NCI-H1105 treated with DMSO at 0.1 percent for 48 hours (cell line): ENCODE measurements around the gene DNHD1.
"Not testable (repeated sequence)": the region's sequence is repeated elsewhere in the genome, so short reads cannot be mapped to it uniquely, and the experiment has no call there.

Source experiments
- DNase-seq: peaks from one replicate; lab custom pipeline; 2025; lab: John Stamatoyannopoulos, UW

Gene DNHD1

DNA sequence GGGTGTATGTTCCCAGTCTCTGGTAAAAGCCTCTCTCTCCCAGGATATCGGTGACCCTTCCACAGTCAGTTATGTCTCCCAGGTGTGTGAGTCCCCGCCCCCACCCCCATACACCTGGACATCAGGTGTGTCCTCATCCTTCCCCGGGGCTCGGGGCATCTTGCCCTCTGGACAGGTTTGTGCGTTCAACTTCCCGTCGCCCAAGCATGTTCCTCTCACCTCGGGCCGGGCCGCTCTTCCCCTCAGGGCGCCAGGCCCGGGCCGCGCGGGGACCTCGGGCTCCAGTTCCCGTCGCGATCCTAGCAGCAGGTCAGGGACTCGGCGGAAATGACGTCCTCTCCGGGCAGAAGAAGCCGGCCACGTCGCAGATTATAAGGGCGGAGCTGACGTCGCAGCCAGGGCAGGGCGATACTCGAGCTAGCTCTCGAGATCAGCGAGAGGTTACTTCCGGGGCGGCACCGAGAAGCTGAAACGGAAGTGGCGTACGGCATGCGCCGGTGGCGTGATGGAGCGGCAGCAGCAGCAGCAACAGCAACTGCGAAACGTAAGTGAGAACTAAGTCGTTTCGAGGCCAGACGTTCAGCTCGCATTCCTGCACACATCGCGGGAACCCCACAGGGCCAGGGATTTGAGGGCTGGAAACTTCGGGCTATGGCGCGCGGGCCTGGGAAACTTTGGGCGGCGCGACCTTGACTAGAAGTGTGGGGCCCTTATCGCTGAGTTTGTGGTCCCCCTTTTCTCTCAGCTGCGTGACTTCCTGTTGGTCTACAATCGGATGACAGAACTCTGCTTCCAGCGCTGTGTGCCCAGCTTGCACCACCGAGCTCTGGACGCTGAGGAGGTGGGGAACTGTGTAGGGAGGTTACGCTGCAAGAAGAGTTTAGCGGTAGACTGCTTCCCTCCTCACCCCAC is 15.8 kb upstream of the DNHD1 start, which contains the start of the genes ARFIP2 and TIMM10B:
Gene ARFIP2 (minus strand): TSS at position 320 of the 912 bp plus-strand sequence. CDS start 910 bp downstream, outside the sequence.
Gene TIMM10B (plus strand): TSS at position 490 of the 912 bp plus-strand sequence. CDS start 16 bp downstream, at position 506.
- peak; percentile 97 for DNase-seq

DNA sequence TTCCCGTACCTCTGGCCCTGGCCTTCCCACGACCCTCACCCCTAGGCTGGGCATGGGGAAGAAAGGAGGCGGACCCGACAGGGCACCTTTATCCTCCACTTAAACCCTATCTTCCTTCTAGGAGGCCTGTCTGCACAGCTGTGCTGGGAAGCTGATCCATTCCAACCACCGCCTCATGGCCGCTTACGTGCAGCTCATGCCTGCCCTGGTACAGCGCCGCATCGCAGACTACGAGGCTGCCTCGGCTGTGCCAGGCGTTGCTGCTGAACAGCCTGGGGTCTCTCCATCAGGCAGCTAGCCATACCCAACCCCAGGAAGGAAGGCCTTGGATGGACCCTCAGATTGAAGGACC is 15.2 kb upstream of the DNHD1 start:
- no peak for DNase-seq

DNA sequence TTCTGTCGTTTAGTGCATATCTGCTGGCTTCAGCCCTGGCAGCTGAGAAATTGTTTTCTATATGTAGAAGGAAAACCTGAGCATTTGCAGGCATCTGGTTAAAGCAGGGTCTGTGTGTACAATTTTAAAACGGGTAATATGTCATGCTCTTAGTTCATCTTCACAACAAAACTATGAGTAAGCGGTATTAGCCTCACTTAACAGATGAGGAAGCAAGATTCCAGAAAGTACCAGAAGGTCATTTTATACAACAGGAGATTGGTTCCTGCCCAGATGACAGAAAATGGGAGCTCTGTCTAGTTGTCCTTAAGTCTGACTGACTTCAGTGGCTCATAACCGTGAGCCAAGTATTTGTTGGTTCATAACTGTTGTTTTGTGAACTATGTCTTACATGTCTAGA is 14.6 kb upstream of the DNHD1 start:
- DNase-seq: no peak

DNA sequence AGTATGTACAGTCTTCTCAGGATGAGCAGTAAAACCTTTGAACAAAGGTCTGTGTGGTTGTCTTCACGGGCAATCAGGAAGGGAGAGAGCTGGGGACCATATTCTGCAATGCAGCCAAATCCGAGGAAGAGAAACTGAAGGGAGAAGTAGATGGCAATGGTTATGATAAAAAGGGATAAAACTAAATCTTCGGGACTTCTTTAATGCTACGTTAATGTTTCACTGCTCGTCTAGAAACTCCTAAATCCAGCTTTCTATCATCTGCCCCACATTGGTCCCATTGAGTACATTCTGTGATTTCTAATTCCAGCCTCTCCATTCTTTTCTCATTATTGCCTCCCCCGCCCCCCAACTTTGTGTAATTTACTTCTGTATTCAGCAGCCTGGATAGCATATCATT is 14.1 kb upstream of the DNHD1 start:
- DNase-seq: no peak

DNA sequence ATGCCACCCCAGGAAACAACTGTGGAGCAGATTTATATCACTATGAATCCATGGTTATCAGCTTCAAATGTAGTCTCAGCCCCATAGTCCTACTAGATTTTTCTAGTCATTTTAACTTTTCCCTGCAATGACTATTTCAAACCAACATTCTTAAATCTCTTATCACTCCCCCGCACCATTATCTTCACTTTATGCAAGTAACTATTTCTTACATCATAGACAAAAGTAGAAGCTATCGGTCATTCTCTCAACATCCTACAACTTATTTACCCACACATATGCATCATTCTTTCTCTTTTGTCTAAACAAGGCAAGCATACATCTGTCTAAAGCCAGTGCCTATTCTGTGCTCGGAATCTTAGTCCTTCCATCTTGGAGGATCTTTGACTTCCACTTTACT is 11.4 kb upstream of the DNHD1 start:
- no peak for DNase-seq

DNA sequence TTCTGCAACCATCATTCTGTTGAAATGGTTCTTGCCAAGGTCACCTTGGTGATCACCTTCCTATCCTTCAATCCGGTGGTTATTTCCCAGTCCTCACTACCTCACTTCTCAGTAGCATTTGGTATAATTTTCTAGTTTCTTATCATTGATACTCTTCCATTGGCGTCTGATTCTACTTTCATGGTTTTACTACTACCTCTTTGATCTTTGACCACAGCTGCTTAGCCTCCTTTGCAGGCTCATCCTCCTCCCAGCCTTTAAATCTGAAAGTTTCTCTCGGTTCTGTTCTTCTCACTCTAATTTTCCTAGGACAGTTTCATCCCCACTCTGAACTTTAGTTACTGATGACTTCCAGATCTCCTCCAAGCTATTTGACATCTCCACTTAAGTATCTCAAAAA is 10.8 kb upstream of the DNHD1 start:
- no peak for DNase-seq

DNA sequence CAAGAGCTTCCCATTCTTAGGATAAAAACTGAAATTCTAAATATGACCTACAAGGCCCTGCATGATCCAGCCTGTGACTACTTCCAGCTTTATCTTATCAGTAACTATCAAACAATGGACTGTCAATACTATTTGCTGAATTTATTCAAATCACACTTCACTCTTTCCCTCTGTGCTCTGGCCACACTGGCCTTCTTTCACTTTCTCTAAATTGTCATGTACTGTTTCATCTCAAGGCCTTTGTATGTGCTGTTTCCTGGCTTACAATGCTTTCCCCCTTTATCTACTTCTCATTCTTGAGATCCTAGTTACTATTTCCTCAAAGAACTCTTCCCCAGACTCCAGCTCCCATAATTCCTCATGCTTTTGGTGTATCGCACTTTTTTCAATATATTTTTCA is 10.1 kb upstream of the DNHD1 start:
- no peak for DNase-seq

DNA sequence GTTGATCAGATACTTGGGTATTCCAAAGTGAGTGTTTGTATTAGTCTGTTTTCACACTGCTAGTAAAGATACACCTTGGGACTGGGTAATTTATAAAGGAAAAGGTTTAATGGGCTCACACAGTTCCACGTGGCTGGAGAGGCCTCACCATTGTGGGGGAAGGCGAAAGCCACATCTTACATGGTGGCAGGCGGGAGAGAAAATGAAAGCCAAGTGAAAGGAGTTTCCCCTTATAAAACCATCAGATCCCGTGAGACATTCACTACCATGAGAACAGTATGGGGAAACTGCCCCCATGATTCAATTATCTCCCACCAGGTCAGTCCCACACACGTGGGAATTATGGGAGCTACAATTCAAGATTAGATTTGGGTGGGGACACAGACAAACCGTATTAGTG is 8.7 kb upstream of the DNHD1 start:
- no peak for DNase-seq

DNA sequence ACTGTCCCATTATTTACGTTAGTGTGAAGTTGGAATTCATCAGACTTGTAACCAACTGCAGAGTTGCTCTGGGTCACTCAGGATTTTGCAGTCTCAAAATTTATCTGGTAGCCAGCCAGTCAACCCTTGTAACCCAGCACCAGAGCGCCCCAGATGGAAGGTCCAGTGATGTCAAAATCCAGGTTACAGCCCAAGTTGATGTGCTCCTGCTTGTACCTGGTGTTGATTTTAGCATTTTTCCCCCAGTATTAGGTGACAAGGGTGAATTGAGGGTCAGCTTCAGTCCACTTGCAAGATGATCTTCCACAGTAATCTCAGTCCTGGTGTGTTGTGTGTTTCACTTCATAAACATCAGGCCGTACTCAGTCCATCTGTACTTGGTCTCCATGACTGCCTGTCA is 8.3 kb upstream of the DNHD1 start:
- DNase-seq: no peak

DNA sequence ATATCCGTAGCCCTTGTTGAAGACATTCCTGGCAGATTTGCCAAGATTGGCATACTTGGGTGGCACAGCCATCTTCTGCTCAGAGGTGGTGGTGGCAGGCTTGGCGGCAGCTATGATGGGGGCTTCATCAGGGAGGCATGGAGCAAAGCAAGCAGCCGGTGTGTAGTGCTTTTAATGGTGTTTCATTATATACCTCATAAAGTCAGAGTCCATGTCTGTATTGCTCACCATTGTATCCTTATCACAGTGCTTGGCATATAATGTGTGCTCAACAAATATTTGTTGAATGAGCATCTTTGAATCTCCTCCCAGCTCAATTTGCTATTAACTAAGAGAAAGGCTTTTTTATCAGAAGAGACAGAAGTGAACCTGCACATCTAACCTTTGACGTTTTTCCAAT is 7.8 kb upstream of the DNHD1 start:
- DNase-seq: no peak

DNA sequence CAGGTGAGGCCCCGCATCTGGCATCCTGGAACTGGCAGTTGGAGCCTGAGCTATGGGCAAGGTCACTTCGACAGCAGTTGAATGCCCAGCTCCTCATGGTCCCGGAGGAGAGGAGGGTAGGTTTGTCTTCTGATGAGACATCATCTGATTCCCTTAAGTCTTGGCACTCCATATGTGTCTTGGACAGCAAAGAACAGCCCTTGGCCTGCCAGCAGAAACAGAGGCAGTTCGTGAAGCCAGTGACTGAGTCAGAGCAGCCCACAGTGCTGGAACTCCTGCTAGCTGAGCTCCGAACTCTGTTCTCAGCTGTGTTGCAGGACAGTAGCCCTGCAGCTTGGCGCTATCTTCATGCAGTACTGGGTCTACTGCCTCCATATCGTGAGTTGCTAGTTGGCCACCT is 1.0 kb downstream of the DNHD1 start:
- DNase-seq: no peak

DNA sequence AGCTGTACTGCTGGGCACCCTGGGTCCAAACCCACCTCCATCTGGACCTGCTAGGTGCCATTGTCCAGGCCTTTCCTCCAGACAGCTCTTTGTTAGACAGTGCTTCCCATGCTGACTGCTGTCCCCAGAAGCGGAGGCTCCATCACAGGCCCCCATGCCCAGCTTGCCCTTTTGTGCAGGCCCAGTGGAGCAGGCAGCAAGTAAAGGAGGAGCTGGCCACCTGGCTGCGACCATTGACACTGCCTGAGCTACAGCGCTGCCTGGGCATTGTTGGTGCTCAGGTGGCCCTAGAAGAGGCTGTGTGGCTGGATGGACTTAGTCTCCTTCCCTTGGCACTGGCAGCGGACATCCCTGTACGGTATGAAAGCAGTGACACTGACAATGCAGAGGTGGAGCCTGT is 1.5 kb downstream of the DNHD1 start:
- no peak for DNase-seq

DNA sequence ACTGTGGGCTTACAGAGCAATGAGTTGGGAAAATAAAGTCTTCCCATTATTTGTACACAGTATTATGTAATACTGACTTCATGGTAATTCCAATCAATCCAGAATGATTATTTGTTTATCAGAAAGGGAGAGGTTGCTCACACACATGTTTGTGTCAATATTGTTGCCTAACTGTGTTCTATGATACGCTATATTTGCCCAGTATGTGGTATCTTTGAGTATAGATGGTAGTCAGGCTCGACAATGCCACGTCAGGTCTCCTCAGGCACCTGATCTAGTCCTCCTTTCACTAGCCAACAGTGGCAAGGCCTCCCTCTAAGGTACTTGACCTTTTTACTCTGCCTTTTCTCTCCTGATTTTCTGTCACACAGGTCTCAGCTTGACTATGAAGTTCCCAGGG is 5.3 kb downstream of the DNHD1 start:
- DNase-seq: no peak

DNA sequence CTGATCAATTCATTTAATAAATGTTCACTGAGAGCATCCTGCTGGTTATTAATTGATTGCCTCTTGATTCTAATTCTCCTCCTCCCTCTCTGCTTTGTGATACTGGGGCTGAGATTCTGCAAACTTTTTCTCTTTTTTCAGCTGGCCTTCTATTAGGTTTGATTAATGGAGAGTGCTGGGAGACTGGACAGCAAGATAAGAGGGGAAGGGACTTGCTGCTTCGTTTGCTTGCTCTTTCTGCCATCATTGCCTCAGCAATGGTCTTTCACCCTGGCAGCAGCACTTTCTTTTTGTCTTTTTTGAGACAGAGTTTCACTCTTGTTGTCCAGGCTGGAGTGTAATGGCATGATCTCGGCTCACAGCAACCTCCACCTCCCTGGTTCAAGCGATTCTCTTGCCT is 7.1 kb downstream of the DNHD1 start:
- no peak for DNase-seq

DNA sequence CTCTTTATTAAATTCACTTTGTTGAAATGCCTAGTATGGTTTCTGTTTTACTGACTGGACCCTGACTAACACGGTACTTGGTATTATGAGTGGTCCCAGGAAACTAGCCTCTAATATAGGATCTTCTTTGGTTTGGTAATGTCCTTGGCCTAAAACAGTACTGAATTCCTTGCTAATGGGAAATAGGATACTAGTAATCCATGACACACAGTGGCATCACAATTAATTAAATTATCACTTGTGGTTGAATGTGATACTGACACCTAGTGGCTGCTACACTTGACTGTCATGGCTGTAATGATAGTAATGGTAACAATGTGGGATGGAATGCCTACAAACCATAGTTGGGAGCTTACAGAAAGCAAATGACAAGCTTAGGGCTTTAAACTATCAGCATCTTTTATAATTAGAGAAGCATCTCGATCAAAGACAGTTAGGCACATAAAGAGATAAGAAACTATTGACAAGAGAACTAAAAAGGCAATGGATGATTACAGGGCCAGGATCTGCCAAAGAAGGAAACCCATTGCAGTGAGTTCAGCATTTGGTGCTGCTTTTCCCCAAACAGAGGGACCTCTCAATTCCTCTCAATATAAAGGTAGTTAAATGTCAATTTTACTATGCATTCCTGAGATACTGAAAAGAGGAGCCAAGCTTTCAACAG is 8.6 kb downstream of the DNHD1 start:
- DNase-seq: peak; percentile 69

DNA sequence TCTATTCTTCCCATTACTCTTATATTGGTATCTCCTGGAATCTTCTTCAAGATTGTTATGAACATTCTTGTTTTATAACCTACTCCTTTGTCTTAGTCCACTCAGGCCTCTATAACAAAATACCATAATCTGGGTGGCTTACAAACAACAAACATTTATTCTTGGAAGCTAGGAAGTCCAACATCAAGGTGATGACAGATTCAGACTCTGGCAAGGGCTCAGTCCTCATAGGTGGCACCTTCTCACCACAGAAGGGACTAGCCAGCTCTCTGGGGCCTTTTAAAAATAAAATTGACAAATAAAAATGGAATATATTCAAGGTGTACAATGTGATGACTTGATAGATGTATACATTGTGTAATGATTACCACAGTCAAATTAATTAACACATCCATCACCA is 19.8 kb downstream of the DNHD1 start:
- no peak for DNase-seq

DNA sequence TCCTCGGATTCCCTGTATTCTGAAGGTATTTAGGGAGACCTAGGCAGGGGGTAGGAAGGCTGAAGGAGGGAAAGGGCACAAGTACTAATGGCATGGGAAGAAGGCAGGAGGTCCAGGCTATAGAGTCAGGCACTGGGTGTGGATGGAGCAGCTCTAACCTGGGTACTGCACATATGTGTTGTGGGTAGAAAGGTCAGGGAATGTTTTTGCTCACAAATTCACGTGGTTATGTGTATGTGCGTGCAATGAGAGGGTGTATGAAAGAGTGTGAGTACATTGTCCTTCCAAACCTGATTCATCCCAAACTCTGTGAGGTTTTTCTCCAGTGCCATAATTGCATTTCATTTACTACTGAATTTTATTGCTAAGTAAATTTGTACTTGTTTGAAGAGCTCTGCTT is 23.2 kb downstream of the DNHD1 start:
- DNase-seq: no peak

DNA sequence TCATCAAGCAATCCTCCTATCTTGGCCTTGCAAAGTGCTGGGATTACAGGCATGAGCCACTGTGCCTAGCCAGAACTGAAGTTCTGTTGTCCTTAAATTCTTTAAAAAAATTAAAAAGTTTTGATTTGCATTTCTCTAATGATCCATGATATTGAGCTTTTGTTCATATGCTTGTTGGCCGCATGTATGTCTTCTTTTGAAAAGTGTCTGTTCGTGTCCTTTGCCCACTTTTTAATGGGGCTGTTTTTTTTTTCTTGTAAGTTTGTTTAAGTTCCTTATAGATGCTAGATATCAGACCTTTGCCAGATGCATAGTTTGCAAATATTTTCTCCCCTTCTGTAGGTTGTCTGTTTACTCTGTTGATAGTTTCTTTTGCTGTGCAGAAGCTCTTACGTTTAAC is 24.9 kb downstream of the DNHD1 start:
- not testable (repeated sequence) for DNase-seq

DNA sequence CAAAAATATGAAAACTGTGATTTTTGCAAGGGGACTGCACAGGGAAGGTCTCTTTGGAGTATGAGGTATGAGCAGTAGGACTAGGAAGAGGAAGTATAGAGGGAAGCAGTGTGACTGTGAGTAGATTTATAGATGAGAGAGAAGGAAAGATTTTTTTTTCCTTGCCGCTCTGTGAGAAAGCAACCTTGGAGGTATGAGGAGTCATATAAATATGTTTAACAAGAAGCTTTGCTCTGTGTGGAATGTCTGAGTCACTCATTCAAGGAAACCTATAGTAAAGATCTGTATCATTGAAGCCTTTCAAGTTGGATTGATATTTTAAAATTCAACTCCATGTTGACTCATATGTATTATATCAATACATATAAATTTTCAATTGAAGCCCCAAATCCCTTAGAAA is 26.2 kb downstream of the DNHD1 start:
- DNase-seq: no peak

DNA sequence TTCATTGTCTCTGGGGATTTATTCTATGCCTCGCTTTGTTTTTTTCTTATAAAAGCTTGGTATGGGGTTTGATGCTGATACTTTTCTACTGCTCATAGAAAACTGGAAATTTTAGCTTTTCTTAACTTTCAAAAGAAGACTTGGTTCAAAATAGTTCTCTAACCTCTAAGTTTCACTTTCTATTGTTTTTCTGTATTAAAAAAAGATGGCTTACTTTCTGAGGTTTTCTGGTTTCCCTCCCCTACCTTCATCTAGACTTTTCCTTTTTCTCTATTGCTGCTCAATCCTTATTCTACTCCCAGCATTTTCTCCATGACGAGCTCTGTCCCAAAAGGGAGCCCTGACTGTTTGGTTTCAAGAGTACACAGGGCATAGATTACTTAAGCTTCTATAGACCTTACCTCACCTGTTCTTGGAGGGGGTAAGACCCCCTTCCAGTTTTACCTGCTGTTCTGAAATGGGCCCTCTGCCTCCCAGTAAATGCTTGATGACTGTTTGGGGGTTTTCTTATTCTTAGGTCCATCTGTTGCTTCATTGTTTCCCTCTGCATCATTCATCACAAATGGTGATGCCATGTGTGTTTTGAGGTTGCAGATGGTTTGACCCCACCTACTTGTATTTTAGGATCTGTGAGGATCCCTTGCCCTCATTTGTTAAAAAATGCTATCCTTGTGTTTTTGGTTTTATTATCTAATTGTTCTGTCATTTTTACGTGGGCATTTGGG is 29.5 kb downstream of the DNHD1 start:
- DNase-seq: no peak

DNA sequence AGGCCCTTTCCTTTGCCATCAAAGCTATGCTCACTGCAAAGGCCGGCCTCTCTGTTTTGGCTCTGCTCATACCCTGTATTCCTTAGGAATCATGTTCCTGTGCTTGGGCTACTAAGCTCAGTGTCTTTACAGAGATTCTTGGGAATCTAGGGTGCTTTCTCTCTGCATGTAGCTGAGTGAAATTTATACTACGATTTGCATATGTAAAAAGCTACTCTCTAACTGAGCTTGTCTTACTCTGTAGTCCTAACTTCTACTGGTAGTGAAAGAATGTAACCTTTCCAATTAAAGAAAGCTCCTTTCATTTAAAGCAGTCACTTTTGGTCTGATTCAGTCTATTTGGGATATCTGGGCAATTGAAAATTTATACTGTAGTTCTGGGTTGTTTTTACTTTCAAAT is 32.2 kb downstream of the DNHD1 start:
- DNase-seq: no peak

DNA sequence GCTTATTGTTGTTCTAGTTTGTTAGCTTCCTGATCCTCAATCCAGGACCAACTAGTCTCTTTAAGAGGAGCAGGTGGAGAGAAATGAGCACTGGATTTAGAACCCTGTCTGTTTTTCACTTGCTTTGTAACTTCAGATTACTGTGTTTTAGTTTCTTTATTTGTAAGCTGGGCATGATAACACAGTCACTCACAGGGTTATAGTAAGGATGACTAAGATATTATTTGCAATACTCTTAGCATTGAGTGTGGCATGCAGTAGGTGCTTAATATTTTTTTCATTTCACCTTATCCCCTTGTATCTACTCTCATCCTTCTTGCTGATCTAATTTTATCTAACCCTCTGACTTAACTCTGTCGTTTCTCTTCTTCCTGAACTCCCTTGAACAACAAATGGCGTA is 33.8 kb downstream of the DNHD1 start:
- no peak for DNase-seq

DNA sequence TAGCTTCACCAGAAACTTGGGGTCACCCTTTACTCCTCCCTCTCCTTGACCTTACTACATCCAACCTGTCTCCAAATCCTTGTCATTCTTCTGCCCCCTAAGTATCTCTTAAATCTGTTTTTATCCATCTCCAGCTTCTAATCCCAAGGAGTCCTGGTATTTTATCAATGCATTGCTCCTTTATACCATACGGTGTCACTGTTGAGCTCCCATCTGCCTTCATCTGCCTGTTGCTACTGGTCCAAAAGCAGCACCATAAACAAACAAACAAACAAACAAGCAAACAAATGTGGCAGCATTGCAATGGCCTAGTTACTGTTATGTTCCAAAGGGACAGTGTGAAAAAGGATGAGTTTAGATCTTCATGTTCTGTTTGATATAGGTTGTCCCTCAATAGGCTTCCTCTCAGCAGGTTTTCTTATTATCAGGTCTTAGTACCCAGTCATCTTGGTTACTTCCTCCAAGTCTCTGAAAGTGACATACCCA is 34.2 kb downstream of the DNHD1 start:
- DNase-seq: peak; percentile 58
